ENCODE measurements around the gene ATXN1. TPM values are rescaled to one million over a fixed set of nuclear protein-coding genes. Genes with fewer than 3 reads are reported as not detected.

Gene ATXN1
- total RNA-seq, 1 experiment from 2014 or later: 5.6 TPM

- H3K23me2 ChIP-seq (ENCODE audit: insufficient read length, low read depth, low read length, poor library complexity, severe bottlenecking): no peaks in the 10 kb centered on the region
- H2BK15ac ChIP-seq (ENCODE audit: low read depth, low read length): no peak overlapping the region
- H2AFZ ChIP-seq (ENCODE audit: low read length): no peak overlapping the region
- H3K4me2 ChIP-seq (ENCODE audit: insufficient read depth, insufficient read length, low read length): no peak overlapping the region
- no peak overlapping the region for H2BK5ac ChIP-seq (ENCODE audit: insufficient read length, low read length)
- H3K27ac ChIP-seq (ENCODE audit: insufficient read length, low read depth, low read length): no peak overlapping the region
- H3K4me1 Mint-ChIP-seq: peaks cover 32 to 44% of the 10 kb centered on the region in 2 experiments
- H3K9ac ChIP-seq (ENCODE audit: extremely low read depth, insufficient read length, low read length): no peak overlapping the region
- H3K27me3 Mint-ChIP-seq (ENCODE audit: low read depth): no peaks in the 10 kb centered on the region
- H3K4me1 ChIP-seq (ENCODE audit: insufficient read depth, low read length): peaks cover 4% of the 10 kb centered on the region; the same call in 1 of the 2 replicates
- H3K27ac Mint-ChIP-seq: no peak overlapping the region
- no peaks in the 10 kb centered on the region for H4K20me1 ChIP-seq (ENCODE audit: control insufficient read depth, insufficient read depth, insufficient read length)
- DNase-seq: no peak
- no peaks in the 10 kb centered on the region for H3K79me1 ChIP-seq (ENCODE audit: insufficient read depth, low read depth, low read length, poor library complexity, severe bottlenecking)
- H4K91ac ChIP-seq (ENCODE audit: insufficient read length, low read depth, low read length): no peak overlapping the region
- no peak overlapping the region for H2BK20ac ChIP-seq (ENCODE audit: low read depth, low read length, poor library complexity, severe bottlenecking)
- H3K9me3 ChIP-seq (ENCODE audit: control insufficient read depth, low read depth, low read length): no peaks in the 10 kb centered on the region
- H3K79me2 ChIP-seq (ENCODE audit: insufficient read depth, low read length): no peaks in the 10 kb centered on the region
- no peak overlapping the region for H3K4me3 Mint-ChIP-seq
- no peaks in the 10 kb centered on the region for H3K27me3 ChIP-seq (ENCODE audit: insufficient read depth, low read length)
- H4K8ac ChIP-seq (replicated peaks; ENCODE audit: insufficient read length, low read depth, low read length): no peak overlapping the region
- no peak overlapping the region for H3K4ac ChIP-seq (ENCODE audit: low read depth, low read length)
- H3K14ac ChIP-seq (ENCODE audit: insufficient read depth, low read length): no peak overlapping the region
- H3K23ac ChIP-seq (ENCODE audit: insufficient read length, low read depth, low read length): no peak overlapping the region
- no peak overlapping the region for H4K5ac ChIP-seq (ENCODE audit: insufficient read length, low read depth, low read length)
- no peak overlapping the region for H2BK120ac ChIP-seq (ENCODE audit: low read depth, low read length, poor library complexity, severe bottlenecking)
- H3K56ac ChIP-seq (ENCODE audit: insufficient read length, low read depth, low read length): no peak overlapping the region
- H3K18ac ChIP-seq (ENCODE audit: insufficient read length, low read depth, low read length): no peak overlapping the region
- H3K9me3 Mint-ChIP-seq: peaks cover under 1% of the 10 kb centered on the region in 2 experiments; a peak in 2 of 5 replicates
- H3T11ph ChIP-seq (ENCODE audit: low read length): no peak overlapping the region
- TF ChIP-seq CTCF (conservative IDR thresholded peaks at IDR 0.05): no peak
- H2AK5ac ChIP-seq (ENCODE audit: insufficient read length, low read length): no peak overlapping the region
- peaks cover 0 to under 1% (median under 1%) of the 10 kb centered on the region in 3 experiments; a peak in 3 of 7 replicates for H3K36me3 Mint-ChIP-seq (ENCODE audit: insufficient read depth in 1 of 3, low read depth in 3 of 3)
- no peak overlapping the region for H2BK12ac ChIP-seq (ENCODE audit: insufficient read length, low read depth, low read length)
Measured at GRCh38 chr6:16493802-16494201, 267.5 kb downstream of the ATXN1 start.
